ENCODE results near the gene OSBPL9. TPM values are rescaled to one million over a fixed set of nuclear protein-coding genes. Genes with fewer than 3 reads are reported as not detected.

OSBPL9 gene
- total and polyA plus RNA-seq, 10 of the 15 experiments (the other 5 are each of a cell fraction or from before 2014, with no cell fraction given) = 25.9 to 156 (median 108) TPM

GRCh38 chr1:51755437-51755836, 138.5 kb downstream of the OSBPL9 start (continued):
- TF ChIP-seq REST (IDR thresholded peaks at IDR 0.05; ENCODE audit: low read depth, low read length) (no peak), CREB1 (IDR thresholded peaks at IDR 0.05; ENCODE audit: low read depth) (no peak), KAT2A (conservative IDR thresholded peaks at IDR 0.05; ENCODE audit: control insufficient read depth, low read depth, low read length) (no peak), GATAD2B (conservative IDR thresholded peaks at IDR 0.05; ENCODE audit: low read depth) (no peak), NR2C1 (IDR thresholded peaks at IDR 0.05) (no peak), HCFC1 (IDR thresholded peaks at IDR 0.05; ENCODE audit: low read length) (no peak), HDAC6 (IDR thresholded peaks at IDR 0.05; ENCODE audit: unreplicated experiment) (no peak), ZNF24 (IDR thresholded peaks at IDR 0.05) (no peak)

GRCh38 chr1:51756290-51756689, 139.4 kb downstream of the OSBPL9 start:
- DNase-seq (ENCODE audit: low read depth, low spot score) = no peak
- H3K36me3 ChIP-seq (ENCODE audit: control insufficient read depth in 2 of 2, insufficient read depth in 2 of 2, low read length in 1 of 2) = peaks cover 2 to 9% of the 10 kb centered on the region in 2 experiments
- ChIA-PET RAD21 (ENCODE audit: unreplicated experiment) (interaction anchor here (0.9 kb wide), 1 partner anchor 30 kb away, joined by 3 read pairs; no protein-coding TSS in a partner anchor), POLR2A (interaction anchor here (1.1 kb wide), 1 partner anchor 13 kb away, joined by 3 read pairs; no protein-coding TSS in a partner anchor), SMC1A (ENCODE audit: uncharacterized antibody, unreplicated experiment) (interaction anchor here (0.7 to 1.7 kb wide), 7 partner anchors 13 to 338 kb away, joined by 3 to 4 read pairs (median 3); no protein-coding TSS in a partner anchor), CTCF (interaction anchor here (1.4 to 4.3 kb wide), 3 partner anchors 13 to 23 kb away, joined by 4 to 17 read pairs (median 4); no protein-coding TSS in a partner anchor)
- H3K27ac ChIP-seq (ENCODE audit: control insufficient read depth, insufficient read depth) = no peak overlapping the region
- no peak overlapping the region for H3K4me2 ChIP-seq (ENCODE audit: control insufficient read depth, insufficient read depth)
- 96% methylated on average over 2 of the region's 2 CpGs for WGBS (ENCODE audit: insufficient coverage, insufficient replicate concordance, low lambda C conversion rate, missing lambda C conversion rate)
- no TSS peak for BruUV-seq (replicated peaks)
- H3K4me1 ChIP-seq (ENCODE audit: control insufficient read depth, insufficient read depth, low read length) = no peaks in the 10 kb centered on the region; the same call in 1 of the 2 replicates
- no peaks in the 10 kb centered on the region for H3K27me3 ChIP-seq (replicated peaks in 1 of 2; ENCODE audit: control insufficient read depth in 2 of 2, insufficient read depth in 2 of 2, low read length in 1 of 2)
- H4K20me1 ChIP-seq (ENCODE audit: control insufficient read depth, insufficient read depth) = no peaks in the 10 kb centered on the region
- no peak for ATAC-seq
- FAIRE-seq = no peak
- H2AFZ ChIP-seq (ENCODE audit: control insufficient read depth, low read depth, low read length) = no peak overlapping the region
- intact Hi-C loops (cut with micrococcal nuclease; ENCODE audit: unreplicated experiment) (loop anchor here (5.0 kb wide), 1 partner anchor 79 kb away; no protein-coding TSS in a partner anchor), in situ Hi-C loops (cut with MboI) (no loop called here)
- no peak overlapping the region for H3K4me3 ChIP-seq
- peaks cover 6% of the 10 kb centered on the region; the same call in 2 of the 3 replicates for H3K9me3 ChIP-seq (replicated peaks; ENCODE audit: control insufficient read depth, insufficient read depth, low read length)
- no peak overlapping the region for H3K9ac ChIP-seq (ENCODE audit: control insufficient read depth, insufficient read depth, low read length)
- no peaks in the 10 kb centered on the region for H3K79me2 ChIP-seq (ENCODE audit: control insufficient read depth, insufficient read depth, low read length)
- TF ChIP-seq USF2 (IDR thresholded peaks at IDR 0.05; ENCODE audit: borderline replicate concordance, low read depth, low read length) (no peak), PML (IDR thresholded peaks at IDR 0.05; ENCODE audit: low read length) (no peak), NFXL1 (IDR thresholded peaks at IDR 0.05; ENCODE audit: borderline replicate concordance) (no peak), CUX1 (IDR thresholded peaks at IDR 0.05; ENCODE audit: insufficient replicate concordance, low read depth, low read length) (no peak), KAT2A (conservative IDR thresholded peaks at IDR 0.05; ENCODE audit: control insufficient read depth, low read depth, low read length) (no peak), CHD4 (IDR thresholded peaks at IDR 0.05) (no peak)
